ENCODE data around the gene ICAM1. TPM values are rescaled to one million over a fixed set of nuclear protein-coding genes. Genes with fewer than 3 reads are reported as not detected.

Gene ICAM1
- total and polyA plus RNA-seq, 2 donors (not counting 1 experiment from before 2014, with no cell fraction given): 8.9 to 15.2 TPM

GRCh38 chr19:10316229-10317044 lies 45.5 kb downstream of the ICAM1 start:
- H3K4me3 ChIP-seq (replicated peaks in 1 of 4; ENCODE audit: control extremely low read depth in 1 of 4, insufficient read depth in 1 of 4, low read depth in 3 of 4, low read length in 4 of 4): no peak overlapping the region
- no peaks in the 10 kb centered on the region for H3K27me3 ChIP-seq (ENCODE audit: control insufficient read depth, insufficient read depth, low read length)
- no peaks in the 10 kb centered on the region for H4K20me1 ChIP-seq (ENCODE audit: control insufficient read depth, extremely low read depth, insufficient read depth, low read length)
- DNase-seq (ENCODE audit: low read depth in 2 of 2): no peak
- H2AFZ ChIP-seq (ENCODE audit: low read length): no peak overlapping the region
- H3K4me1 ChIP-seq (ENCODE audit: control insufficient read depth, extremely low read depth, insufficient read depth, low read length): no peaks in the 10 kb centered on the region
- no peak overlapping the region for H3K4me2 ChIP-seq (ENCODE audit: extremely low read depth, insufficient read depth, low read length)
- no peak for TF ChIP-seq EZH2 (IDR thresholded peaks at IDR 0.05; ENCODE audit: low read length, missing control alignments)
- no peak for TF ChIP-seq CTCF (conservative IDR thresholded peaks at IDR 0.05 in 1 of 2, IDR thresholded peaks at IDR 0.05 in 1 of 2; ENCODE audit: low read depth in 1 of 2, low read length in 2 of 2)
- no peaks in the 10 kb centered on the region for H3K9me3 ChIP-seq (ENCODE audit: control insufficient read depth, insufficient read depth, low read depth, low read length)
- H3K9ac ChIP-seq (ENCODE audit: insufficient read depth, low read length): no peak overlapping the region
- H3K36me3 ChIP-seq (ENCODE audit: control insufficient read depth, insufficient read depth, low read length): peaks cover 18% of the 10 kb centered on the region
- no peaks in the 10 kb centered on the region for H3K79me2 ChIP-seq (ENCODE audit: control insufficient read depth, insufficient read depth, low read length)
- H3K27ac ChIP-seq (ENCODE audit: insufficient read depth, low read length): no peak overlapping the region

GRCh38 chr19:10317045-10317856 lies 46.3 kb downstream of the ICAM1 start:
- H3K4me2 ChIP-seq (ENCODE audit: extremely low read depth, insufficient read depth, low read length): no peak overlapping the region
- H3K79me2 ChIP-seq (ENCODE audit: control insufficient read depth, insufficient read depth, low read length): no peaks in the 10 kb centered on the region
- no peaks in the 10 kb centered on the region for H3K27me3 ChIP-seq (ENCODE audit: control insufficient read depth, insufficient read depth, low read length)
- no peaks in the 10 kb centered on the region for H3K4me1 ChIP-seq (ENCODE audit: control insufficient read depth, extremely low read depth, insufficient read depth, low read length)
- H3K36me3 ChIP-seq (ENCODE audit: control insufficient read depth, insufficient read depth, low read length): peaks cover 22% of the 10 kb centered on the region
- H3K9ac ChIP-seq (ENCODE audit: insufficient read depth, low read length): no peak overlapping the region
- H3K4me3 ChIP-seq (replicated peaks in 1 of 4; ENCODE audit: control extremely low read depth in 1 of 4, insufficient read depth in 1 of 4, low read depth in 3 of 4, low read length in 4 of 4): no peak overlapping the region
- no peaks in the 10 kb centered on the region for H4K20me1 ChIP-seq (ENCODE audit: control insufficient read depth, extremely low read depth, insufficient read depth, low read length)
- H3K9me3 ChIP-seq (ENCODE audit: control insufficient read depth, insufficient read depth, low read depth, low read length): no peaks in the 10 kb centered on the region
- no peak overlapping the region for H3K27ac ChIP-seq (ENCODE audit: insufficient read depth, low read length)
- H2AFZ ChIP-seq (ENCODE audit: low read length): no peak overlapping the region
- TF ChIP-seq CTCF (conservative IDR thresholded peaks at IDR 0.05 in 1 of 2, IDR thresholded peaks at IDR 0.05 in 1 of 2; ENCODE audit: low read depth in 1 of 2, low read length in 2 of 2) (no peak), EZH2 (IDR thresholded peaks at IDR 0.05; ENCODE audit: low read length, missing control alignments) (no peak)
- DNase-seq (ENCODE audit: low read depth in 2 of 2): no peak

- H3K27me3 ChIP-seq (ENCODE audit: control insufficient read depth, insufficient read depth, low read length): no peaks in the 10 kb centered on the region
- no peak overlapping the region for H2AFZ ChIP-seq (ENCODE audit: low read length)
- no peaks in the 10 kb centered on the region for H3K79me2 ChIP-seq (ENCODE audit: control insufficient read depth, insufficient read depth, low read length)
- H4K20me1 ChIP-seq (ENCODE audit: control insufficient read depth, extremely low read depth, insufficient read depth, low read length): no peaks in the 10 kb centered on the region
- no peak overlapping the region for H3K27ac ChIP-seq (ENCODE audit: insufficient read depth, low read length)
- no peak overlapping the region for H3K4me2 ChIP-seq (ENCODE audit: extremely low read depth, insufficient read depth, low read length)
- H3K9ac ChIP-seq (ENCODE audit: insufficient read depth, low read length): no peak overlapping the region
- DNase-seq (ENCODE audit: low read depth in 2 of 2): no peak
- H3K4me1 ChIP-seq (ENCODE audit: control insufficient read depth, extremely low read depth, insufficient read depth, low read length): no peaks in the 10 kb centered on the region
- TF ChIP-seq EZH2 (IDR thresholded peaks at IDR 0.05; ENCODE audit: low read length, missing control alignments) (no peak), CTCF (conservative IDR thresholded peaks at IDR 0.05 in 1 of 2, IDR thresholded peaks at IDR 0.05 in 1 of 2; ENCODE audit: low read depth in 1 of 2, low read length in 2 of 2) (no peak)
- no peaks in the 10 kb centered on the region for H3K9me3 ChIP-seq (ENCODE audit: control insufficient read depth, insufficient read depth, low read depth, low read length)
- no peak overlapping the region for H3K4me3 ChIP-seq (replicated peaks in 1 of 4; ENCODE audit: control extremely low read depth in 1 of 4, insufficient read depth in 1 of 4, low read depth in 3 of 4, low read length in 4 of 4)
- peaks cover 24% of the 10 kb centered on the region for H3K36me3 ChIP-seq (ENCODE audit: control insufficient read depth, insufficient read depth, low read length)
Measured at GRCh38 chr19:10317857-10318462, 47.0 kb downstream of the ICAM1 start.

Measured in fibroblast of lung (primary cell).